SU-DHL-6 (cell line): ENCODE results near the gene ESX1.

ENCODE experiments used
- H2AFZ ChIP-seq: fragments of 200-600 bp; sonication (generic); 2 replicates; pipeline ENCODE4 v1.6.1; 2014; ENCODE audit warnings: low read depth, mild to moderate bottlenecking, moderate library complexity, mixed read lengths, antibody characterized with exemption, low read length; ENCODE audit not compliant: severe bottlenecking
- H3F3A ChIP-seq: fragments of 200-600 bp; shearing (Covaris generic); 2 replicates; pipeline ENCODE4 v1.6.0; 2016; ENCODE audit warnings: antibody characterized with exemption, mild to moderate bottlenecking; ENCODE audit not compliant: insufficient read depth
- H3K27ac ChIP-seq: fragments of 200-600 bp; sonication (generic); 2 replicates; pipeline ENCODE4 v1.5.1; 2016; ENCODE audit warnings: low read depth, mild to moderate bottlenecking, low read length, moderate library complexity, mixed read lengths
- H3K27me3 ChIP-seq: fragments of 200-600 bp; sonication (generic), shearing (Covaris generic); 2 replicates; pipeline ENCODE4 v1.6.0; 2014; ENCODE audit warnings: mild to moderate bottlenecking, low read length
- H3K36me3 ChIP-seq: fragments of 200-600 bp; sonication (generic); 2 replicates; pipeline ENCODE4 v1.6.1; 2014; ENCODE audit warnings: mild to moderate bottlenecking, low read length, mixed read lengths
- H3K4me2 ChIP-seq: fragments of 300-600, 200-600 bp; shearing (Covaris generic), sonication (generic); 2 replicates; pipeline ENCODE4 v1.6.0; 2014; ENCODE audit warnings: low read length, low read depth, mild to moderate bottlenecking; ENCODE audit not compliant: poor library complexity, severe bottlenecking
- H3K4me3 ChIP-seq: fragments of 200-600 bp; sonication (generic); 2 replicates; pipeline ENCODE4 v1.5.1; 2014; ENCODE audit warnings: antibody characterized with exemption, low read length, mild to moderate bottlenecking, mixed read lengths; ENCODE audit not compliant: insufficient read depth, poor library complexity, severe bottlenecking
- H3K79me2 ChIP-seq: fragments of 200-600 bp; sonication (generic); 2 replicates; pipeline ENCODE4 v1.6.1; 2014; ENCODE audit warnings: mild to moderate bottlenecking, low read length, moderate library complexity; ENCODE audit not compliant: insufficient read depth
- H3K9ac ChIP-seq: fragments of 200-600 bp; sonication (generic); 2 replicates; pipeline ENCODE4 v1.7.0; 2014; ENCODE audit warnings: mild to moderate bottlenecking, low read length
- H3K9me2 ChIP-seq: fragments of 200-600 bp; sonication (generic); replicated peaks from 2 replicates; pipeline ENCODE4 v1.6.1; 2014; ENCODE audit warnings: low read length; ENCODE audit not compliant: insufficient read depth
- H3K9me3 ChIP-seq: fragments of 200-600 bp; sonication (generic); 2 replicates; pipeline ENCODE4 v1.6.1; 2014; ENCODE audit warnings: low read length, mixed read lengths; ENCODE audit not compliant: insufficient read depth
- H4K20me1 ChIP-seq: fragments of 200-600 bp; sonication (generic); 2 replicates; pipeline ENCODE4 v1.6.1; 2014; ENCODE audit warnings: low read depth, mild to moderate bottlenecking, antibody characterized with exemption, low read length, moderate library complexity, mixed read lengths
- CTCF ChIP-seq: fragments of 200-600 bp; sonication (generic); IDR thresholded peaks from one replicate; pipeline ENCODE4 v1.5.1; 2017; ENCODE audit warnings: antibody characterized with exemption, mild to moderate bottlenecking, low read length, moderate library complexity; ENCODE audit not compliant: insufficient read depth, poor library complexity, severe bottlenecking
- EZH2phosphoT487 ChIP-seq: fragments of 200-600 bp; sonication (generic), shearing (Covaris generic); conservative IDR thresholded peaks from 2 replicates; pipeline ENCODE4 v1.6.1; 2018; ENCODE audit warnings: mild to moderate bottlenecking, antibody characterized with exemption, low read length, moderate library complexity, mixed read lengths

Gene ESX1

GRCh38 chrX:104282166-104282725 lies 27.5 kb upstream of the ESX1 start:
- Histone ChIP-seq H3K4me3 (no peak overlapping the region), H3K9me3 (no peaks in the 10 kb centered on the region), H3K9ac (no peak overlapping the region), H3K27ac (no peak overlapping the region), H3K9me2 (no peaks in the 10 kb centered on the region), H3K79me2 (no peaks in the 10 kb centered on the region), H4K20me1 (no peaks in the 10 kb centered on the region), H2AFZ (no peak overlapping the region), H3K4me2 (no peak overlapping the region), H3K36me3 (no peaks in the 10 kb centered on the region), H3F3A (no peaks in the 10 kb centered on the region), H3K27me3 (no peaks in the 10 kb centered on the region)
- no peak for TF ChIP-seq EZH2phosphoT487
- TF ChIP-seq CTCF: no peak

- no peak overlapping the region for H3K27ac ChIP-seq
- H3F3A ChIP-seq: no peaks in the 10 kb centered on the region
- no peaks in the 10 kb centered on the region for H3K36me3 ChIP-seq
- H3K27me3 ChIP-seq: no peaks in the 10 kb centered on the region
- H3K4me3 ChIP-seq: no peak overlapping the region
- H3K4me2 ChIP-seq: no peak overlapping the region
- no peaks in the 10 kb centered on the region for H3K79me2 ChIP-seq
- H2AFZ ChIP-seq: no peak overlapping the region
- no peaks in the 10 kb centered on the region for H3K9me2 ChIP-seq
- H3K9ac ChIP-seq: no peak overlapping the region
- no peaks in the 10 kb centered on the region for H3K9me3 ChIP-seq
- TF ChIP-seq CTCF (no peak), EZH2phosphoT487 (no peak)
- no peaks in the 10 kb centered on the region for H4K20me1 ChIP-seq
Observed at GRCh38 chrX:104281564-104281963, 26.8 kb upstream of the ESX1 start.

GRCh38 chrX:104280609-104281008 lies 25.9 kb upstream of the ESX1 start:
- Histone ChIP-seq H3K27me3 (no peaks in the 10 kb centered on the region), H3K9me3 (no peaks in the 10 kb centered on the region), H3K36me3 (no peaks in the 10 kb centered on the region), H3K4me3 (no peak overlapping the region), H2AFZ (no peak overlapping the region), H3F3A (no peaks in the 10 kb centered on the region), H3K27ac (no peak overlapping the region), H3K9me2 (no peaks in the 10 kb centered on the region), H3K4me2 (no peak overlapping the region), H3K9ac (no peak overlapping the region), H3K79me2 (no peaks in the 10 kb centered on the region), H4K20me1 (no peaks in the 10 kb centered on the region)
- TF ChIP-seq EZH2phosphoT487 (no peak), CTCF (no peak)
